HG02943 (cell line): ENCODE data around the gene UBASH3B.

Source experiments
- ATAC-seq: cut with Tn5 transposase; IDR thresholded peaks from one replicate; pipeline ENCODE4 v1.9.1; 2021; ENCODE audit warnings: mild to moderate bottlenecking, low read depth, moderate library complexity; ENCODE audit not compliant: unreplicated experiment

Gene UBASH3B

DNA sequence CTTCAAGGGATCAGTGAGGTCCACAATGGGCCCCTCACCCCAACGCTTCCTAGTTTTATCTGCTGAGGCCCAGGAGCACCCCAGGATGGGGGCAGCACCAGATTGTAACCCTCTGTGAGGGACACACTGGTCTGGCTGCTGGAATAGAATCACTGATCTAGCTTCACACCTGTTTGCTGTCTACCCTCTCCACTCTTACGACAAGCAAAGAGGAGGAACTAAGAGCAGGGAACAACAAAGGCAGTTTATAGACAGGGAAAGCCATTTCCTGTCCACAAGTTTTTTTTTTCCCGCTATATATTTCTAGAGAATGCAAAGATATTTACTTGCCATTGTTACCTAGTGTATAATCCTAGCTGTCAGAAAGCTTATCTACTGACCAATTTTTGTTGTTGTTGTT is 121.8 kb downstream of the UBASH3B start:
- no peak for ATAC-seq

- ATAC-seq = no peak
Measured at GRCh38 chr11:122778148-122778547, 122.6 kb downstream of the UBASH3B start.

DNA sequence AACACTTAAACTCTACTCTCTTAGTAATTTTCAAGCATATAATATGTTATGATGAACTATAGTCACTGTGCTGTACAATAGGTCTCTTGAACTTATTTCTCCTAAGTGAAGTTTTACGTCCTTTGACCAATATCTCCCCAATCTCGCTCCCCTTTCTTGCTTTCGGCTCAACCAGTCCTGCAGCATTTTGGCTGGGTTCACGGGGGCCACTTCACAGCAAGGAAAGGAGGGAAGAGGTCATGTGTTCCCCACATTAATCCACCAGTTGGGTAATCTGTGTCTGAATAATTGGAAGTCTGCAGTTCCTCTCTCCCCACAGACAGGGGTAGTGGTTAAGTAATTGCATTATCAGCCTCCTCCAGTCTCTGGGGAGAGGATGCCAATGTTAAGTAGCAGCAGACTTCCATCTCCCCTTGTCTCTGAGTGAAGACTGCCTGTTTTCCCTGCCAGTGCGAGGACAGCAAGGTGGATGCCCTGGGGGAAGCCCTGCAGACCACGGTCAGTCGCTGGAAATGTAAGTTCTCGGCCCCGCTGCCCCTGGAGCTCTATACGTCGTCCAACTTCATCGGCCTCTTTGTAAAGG is 123.6 kb downstream of the UBASH3B start:
- ATAC-seq = no peak

GRCh38 chr11:122780296-122780949 is 124.9 kb downstream of the UBASH3B start:
- ATAC-seq = no peak

- peak; percentile 67 for ATAC-seq
Measured at GRCh38 chr11:122781378-122782195, 126.1 kb downstream of the UBASH3B start.

DNA sequence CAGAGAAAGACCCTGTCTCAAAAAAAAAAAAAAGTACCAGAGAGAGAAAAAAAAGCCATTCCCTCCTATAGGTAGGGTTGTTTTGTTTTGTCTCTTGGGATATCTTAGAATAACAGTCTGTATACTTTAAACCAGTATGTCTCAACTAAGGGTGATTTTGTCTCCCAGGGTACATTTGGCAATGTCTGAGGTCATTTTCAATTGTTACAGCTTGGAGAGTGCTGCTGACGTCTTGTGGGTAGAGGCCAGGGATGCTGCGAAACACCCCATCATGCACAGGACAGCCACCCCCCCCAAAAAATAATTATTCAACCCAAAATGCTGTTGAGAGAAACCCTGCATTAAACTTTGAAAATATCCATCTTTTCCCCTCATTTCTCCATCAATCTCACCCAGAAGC is 126.7 kb downstream of the UBASH3B start:
- no peak for ATAC-seq

DNA sequence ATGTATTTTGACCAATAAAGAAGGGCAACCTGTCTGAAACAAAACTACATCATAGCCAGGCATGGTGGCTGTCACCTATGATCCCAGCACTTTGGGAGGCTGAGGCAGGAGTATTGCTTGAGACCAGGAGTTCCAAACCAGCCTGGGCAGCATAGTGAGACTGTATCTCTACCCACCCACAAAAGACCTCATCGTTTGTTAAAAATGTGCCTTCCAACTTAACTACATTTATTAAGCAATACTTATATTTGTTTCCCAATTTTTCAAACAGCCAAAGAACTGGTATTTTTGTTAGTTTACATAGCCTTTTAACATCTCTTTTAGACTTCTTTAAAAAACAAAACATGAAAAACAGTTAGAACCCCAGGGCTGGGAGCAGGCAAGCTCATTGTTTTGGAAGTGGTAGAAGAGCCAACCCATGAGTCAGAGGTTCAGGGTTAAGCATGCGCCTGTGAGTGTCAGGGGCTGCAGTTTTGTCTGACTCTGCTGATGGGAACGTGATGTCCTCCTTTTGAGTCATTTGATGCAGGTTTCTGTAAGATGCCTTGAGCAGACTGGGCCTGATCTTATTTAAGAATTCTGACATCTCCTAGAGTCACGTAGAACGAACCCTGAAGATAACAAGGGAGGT is 128.9 kb downstream of the UBASH3B start:
- no peak for ATAC-seq

DNA sequence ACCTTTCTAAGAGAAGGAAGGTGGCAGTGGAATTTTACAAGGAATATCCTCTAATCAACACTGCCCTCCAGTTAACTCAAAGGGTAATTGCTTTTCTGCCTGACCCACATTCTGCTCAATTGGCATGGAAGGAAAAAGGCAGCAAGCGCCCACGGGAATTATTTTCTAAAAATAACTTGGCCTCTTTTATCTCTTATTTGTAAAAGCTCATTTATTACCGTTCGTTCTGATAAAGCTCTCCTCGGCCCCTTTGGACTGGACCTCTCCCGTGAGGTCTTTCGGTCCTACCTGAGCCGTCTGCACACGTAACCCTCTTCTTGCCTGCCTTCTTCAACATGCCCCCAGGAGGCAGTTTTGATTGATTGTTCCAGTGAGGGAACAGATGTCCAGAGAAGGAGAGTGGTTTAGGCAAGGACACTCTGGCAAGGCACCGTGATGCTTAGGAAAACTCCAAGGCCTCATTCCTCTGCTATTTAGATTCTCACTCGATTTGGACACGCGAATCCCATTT is 129.6 kb downstream of the UBASH3B start:
- ATAC-seq = no peak

DNA sequence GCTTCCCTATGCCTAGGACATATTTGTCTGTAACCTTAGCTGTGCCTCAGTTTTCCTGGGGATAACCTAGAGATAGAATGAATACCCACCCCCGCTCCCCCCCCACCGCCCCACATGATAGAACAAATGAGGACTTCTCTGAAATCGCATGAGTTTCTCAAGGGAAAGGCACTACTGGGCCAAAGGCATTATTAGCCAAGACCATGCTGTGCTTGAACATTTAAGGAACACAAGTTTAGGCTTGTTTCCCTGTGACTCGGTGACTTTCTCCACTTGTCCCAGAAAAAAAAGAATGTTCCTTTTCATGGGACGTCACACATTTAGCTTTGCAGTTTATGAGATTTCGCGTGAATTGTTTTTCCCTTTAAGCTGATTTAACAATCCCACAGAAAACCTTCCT is 131.4 kb downstream of the UBASH3B start:
- no peak for ATAC-seq

DNA sequence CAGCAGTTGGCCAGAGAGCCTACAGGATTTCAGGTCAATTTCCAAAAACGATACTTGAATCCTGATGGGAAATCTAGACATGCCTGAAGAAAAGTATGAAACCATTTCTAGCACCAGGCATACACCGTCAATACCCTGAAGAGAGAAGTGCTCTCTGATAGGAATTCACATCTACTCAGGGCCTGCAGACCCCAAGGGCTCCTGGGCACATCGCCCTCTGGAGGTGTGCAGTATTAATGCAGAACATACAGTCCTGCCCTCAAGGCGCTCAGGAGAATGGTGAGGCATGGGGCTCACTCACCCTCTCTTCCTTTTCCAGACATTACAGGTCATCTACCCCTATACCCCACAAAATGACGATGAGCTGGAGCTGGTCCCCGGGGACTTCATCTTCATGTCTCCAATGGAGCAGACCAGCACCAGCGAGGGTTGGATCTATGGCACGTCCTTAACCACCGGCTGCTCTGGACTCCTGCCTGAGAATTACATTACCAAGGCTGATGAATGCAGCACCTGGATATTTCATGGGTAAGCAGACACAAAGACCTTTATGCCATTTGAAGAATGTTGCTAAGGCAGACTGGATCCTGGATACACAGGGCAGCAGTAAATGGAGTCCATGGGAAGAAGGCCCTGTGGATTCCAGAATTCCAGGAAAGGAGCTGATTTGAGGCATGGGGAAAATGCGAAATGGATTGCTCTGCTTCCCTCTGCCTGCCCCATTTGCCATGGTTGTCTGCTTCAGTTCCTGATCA is 133.4 kb downstream of the UBASH3B start:
- ATAC-seq = no peak

DNA sequence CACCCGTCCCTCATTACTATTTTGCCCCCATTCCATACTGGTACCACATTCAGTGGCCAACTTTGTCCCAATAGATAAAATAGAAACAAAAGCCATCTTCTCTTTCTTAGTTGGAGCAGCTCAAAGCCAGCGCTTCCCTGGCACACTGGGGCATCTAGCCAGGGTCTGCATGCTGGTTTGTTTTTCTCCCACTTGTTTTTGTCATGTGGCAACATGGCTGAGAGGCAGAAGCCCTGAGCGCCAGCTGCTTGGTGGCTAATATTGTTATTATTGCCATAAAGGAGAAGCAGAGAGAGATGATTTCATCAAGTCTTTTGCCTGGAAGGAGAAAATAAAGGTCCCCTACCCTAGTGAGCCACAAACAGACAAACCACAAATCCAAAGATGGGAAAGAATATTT is 134.4 kb downstream of the UBASH3B start:
- no peak for ATAC-seq

DNA sequence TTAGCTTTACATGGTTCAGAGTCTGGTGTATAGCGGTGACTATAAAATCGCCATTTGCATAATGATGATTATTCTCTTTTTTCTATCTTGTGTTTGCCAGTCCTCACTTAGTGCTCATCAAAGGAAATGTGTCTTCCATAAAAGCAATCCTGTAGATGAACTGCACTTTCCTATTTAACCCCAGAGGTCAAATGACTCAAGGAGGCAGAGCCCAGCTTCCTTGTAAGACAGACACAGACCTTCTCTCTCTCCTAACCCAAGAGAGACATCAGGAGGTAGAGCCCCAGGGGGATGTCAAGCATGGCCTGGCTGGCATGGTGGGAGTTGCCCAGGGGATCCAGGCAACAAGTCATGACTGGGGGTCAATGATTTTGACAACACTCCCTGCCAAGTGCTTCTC is 135.9 kb downstream of the UBASH3B start:
- ATAC-seq = no peak

DNA sequence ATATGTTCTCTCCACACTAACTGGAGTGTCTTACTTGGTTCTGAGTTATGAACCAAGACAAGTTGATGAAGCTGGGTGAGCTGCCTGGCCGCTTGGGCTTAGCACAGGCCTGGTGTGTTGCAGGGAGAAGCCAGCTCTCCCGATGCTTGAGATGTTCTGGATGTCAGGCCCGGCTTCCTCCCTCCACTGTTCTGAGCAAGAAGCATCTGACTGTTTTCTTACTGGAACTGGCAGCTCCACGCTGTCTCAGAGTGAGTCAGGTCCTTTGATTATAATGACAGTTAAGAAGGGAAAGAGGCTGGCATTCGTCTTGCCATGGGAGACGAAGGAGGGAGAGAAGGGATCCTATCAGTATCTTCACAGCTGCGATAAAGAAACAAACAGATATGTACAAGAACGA is 136.3 kb downstream of the UBASH3B start:
- no peak for ATAC-seq

GRCh38 chr11:122793515-122793914 is 138.0 kb downstream of the UBASH3B start:
- no peak for ATAC-seq

GRCh38 chr11:122795307-122795706 is 139.8 kb downstream of the UBASH3B start:
- ATAC-seq = no peak

- no peak for ATAC-seq
Measured at GRCh38 chr11:122796128-122796717, 140.7 kb downstream of the UBASH3B start.

- no peak for ATAC-seq
Measured at GRCh38 chr11:122797651-122798050, 142.1 kb downstream of the UBASH3B start.

GRCh38 chr11:122799406-122800105 is 144.0 kb downstream of the UBASH3B start:
- ATAC-seq = no peak

DNA sequence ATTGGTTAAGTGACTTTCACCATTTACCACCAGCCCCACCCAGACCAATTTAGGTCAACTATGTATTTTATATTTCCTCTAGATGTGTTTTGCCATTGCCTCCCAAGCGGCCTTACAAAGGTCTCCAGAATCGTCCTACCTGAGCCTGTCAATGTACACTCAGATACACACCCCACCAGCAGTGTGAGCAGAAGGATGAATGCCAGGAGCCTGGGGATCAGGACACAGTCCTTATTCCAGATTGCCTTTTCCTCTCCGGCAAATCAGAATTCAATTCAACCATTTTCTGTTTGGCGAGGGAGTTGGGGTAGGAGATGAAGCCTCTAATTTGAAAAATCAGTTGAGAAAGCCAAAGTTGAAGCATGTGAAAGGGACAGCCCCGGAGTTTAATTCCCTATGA is 147.4 kb downstream of the UBASH3B start:
- no peak for ATAC-seq
